Kidney epithelial cell (primary cell): ENCODE results near the gene LRP5. TPM values are rescaled to one million over a fixed set of nuclear protein-coding genes. Genes with fewer than 3 reads are reported as not detected.

ENCODE experiments used
- DNase-seq: peaks from one replicate; pipeline ENCODE4 v3.0.0-alpha.2; 2010; ENCODE audit warnings: low read depth
- H3K27me3 ChIP-seq: 2 replicates; pipeline ENCODE4 v1.6.0; 2011; ENCODE audit warnings: low read length; ENCODE audit not compliant: control insufficient read depth, insufficient read depth
- H3K36me3 ChIP-seq: 2 replicates; pipeline ENCODE4 v1.5.1; 2011; ENCODE audit warnings: low read length; ENCODE audit not compliant: control insufficient read depth, insufficient read depth
- H3K4me3 ChIP-seq: 2 replicates; pipeline ENCODE4 v1.5.1; 2011; ENCODE audit warnings: low read depth, mild to moderate bottlenecking, control low read depth, low read length
- total RNA-seq: library from RNA; depleted of rRNA; stranded (reverse); fragments of >200 nt; gene quantifications from 2 replicates; pipeline ENCODE4 v1.2.3, GENCODE V29; 2015
- TF ChIP-seq, protein P1 (sequence below): IDR thresholded peaks from 2 replicates; pipeline ENCODE4 v1.5.1; 2011; ENCODE audit warnings: mild to moderate bottlenecking, moderate library complexity, low read length, control low read depth, inconsistent platforms; ENCODE audit not compliant: insufficient read depth, poor library complexity, severe bottlenecking

LRP5 gene
- total RNA-seq, 1 donor from 2014 or later = 31.6 TPM

DNA sequence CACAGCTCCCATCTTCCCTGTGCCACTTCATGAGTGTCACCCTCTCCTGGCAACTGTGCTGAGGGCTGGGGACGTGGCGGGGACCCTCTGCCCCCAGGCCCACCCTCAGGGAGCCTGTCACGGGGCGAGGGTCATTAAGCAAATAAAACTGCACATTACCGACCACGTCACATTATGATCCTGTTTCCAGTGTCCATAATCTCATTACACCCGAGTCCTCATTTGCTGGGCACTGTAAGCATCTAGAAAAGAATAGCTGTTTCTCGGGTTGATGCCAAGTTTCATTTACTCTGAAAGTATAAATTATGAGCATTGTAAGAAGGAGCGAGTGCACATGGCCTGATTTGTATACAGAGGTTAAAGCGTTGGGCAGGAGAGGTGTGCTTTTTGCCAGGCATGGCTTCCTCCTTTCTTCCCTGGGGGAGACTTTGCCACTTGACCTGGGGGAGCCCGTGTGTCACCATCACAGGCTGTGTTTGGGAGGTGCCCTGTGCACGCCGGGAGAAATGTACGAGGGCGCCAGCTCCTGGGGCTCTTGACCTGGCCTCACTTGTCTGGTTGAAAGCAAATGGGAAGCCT, 50.5 kb downstream of the LRP5 start:
- TF ChIP-seq, protein P1, sequence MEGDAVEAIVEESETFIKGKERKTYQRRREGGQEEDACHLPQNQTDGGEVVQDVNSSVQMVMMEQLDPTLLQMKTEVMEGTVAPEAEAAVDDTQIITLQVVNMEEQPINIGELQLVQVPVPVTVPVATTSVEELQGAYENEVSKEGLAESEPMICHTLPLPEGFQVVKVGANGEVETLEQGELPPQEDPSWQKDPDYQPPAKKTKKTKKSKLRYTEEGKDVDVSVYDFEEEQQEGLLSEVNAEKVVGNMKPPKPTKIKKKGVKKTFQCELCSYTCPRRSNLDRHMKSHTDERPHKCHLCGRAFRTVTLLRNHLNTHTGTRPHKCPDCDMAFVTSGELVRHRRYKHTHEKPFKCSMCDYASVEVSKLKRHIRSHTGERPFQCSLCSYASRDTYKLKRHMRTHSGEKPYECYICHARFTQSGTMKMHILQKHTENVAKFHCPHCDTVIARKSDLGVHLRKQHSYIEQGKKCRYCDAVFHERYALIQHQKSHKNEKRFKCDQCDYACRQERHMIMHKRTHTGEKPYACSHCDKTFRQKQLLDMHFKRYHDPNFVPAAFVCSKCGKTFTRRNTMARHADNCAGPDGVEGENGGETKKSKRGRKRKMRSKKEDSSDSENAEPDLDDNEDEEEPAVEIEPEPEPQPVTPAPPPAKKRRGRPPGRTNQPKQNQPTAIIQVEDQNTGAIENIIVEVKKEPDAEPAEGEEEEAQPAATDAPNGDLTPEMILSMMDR = no peak
- Histone ChIP-seq H3K27me3 (no peaks in the 10 kb centered on the region), H3K4me3 (no peak overlapping the region), H3K36me3 (peaks cover 2% of the 10 kb centered on the region)
- DNase-seq = no peak

DNA sequence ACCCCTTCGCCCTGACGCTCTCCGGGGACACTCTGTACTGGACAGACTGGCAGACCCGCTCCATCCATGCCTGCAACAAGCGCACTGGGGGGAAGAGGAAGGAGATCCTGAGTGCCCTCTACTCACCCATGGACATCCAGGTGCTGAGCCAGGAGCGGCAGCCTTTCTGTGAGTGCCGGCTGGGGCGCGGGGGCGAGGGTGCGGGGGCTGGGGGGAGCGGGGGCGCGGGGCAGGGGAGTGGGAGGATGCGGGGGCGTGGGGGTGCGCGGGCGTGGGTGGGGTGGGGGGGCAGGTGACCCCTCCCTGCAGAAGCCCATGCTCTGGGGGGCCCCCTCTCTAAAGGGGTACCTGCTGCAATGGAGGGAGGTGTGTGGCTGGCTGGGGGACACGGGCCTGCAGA, 51.4 kb downstream of the LRP5 start:
- no peak overlapping the region for H3K4me3 ChIP-seq
- TF ChIP-seq, protein P1 = no peak
- no peak for DNase-seq
- H3K36me3 ChIP-seq = peaks cover 2% of the 10 kb centered on the region
- no peaks in the 10 kb centered on the region for H3K27me3 ChIP-seq

DNA sequence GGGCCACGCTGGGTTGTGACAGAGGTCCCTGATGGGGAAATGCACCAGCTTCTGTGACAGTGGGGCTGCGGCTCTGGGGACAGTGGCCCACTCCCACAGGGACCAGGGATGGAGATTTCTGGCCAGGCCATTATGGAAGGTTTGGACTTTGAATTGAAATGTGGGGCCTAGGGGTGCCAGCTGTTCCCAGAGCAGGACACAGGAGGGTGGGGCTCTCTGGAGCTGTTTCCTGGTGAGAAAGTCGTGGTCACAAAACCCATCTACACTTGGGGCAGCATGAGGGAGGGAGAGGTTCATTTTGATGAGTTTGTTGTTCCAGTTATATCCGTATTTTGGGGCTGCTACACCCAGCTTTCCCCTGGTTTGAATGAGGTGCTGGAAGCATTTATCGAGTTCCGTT, 52.2 kb downstream of the LRP5 start:
- no peak overlapping the region for H3K4me3 ChIP-seq

DNA sequence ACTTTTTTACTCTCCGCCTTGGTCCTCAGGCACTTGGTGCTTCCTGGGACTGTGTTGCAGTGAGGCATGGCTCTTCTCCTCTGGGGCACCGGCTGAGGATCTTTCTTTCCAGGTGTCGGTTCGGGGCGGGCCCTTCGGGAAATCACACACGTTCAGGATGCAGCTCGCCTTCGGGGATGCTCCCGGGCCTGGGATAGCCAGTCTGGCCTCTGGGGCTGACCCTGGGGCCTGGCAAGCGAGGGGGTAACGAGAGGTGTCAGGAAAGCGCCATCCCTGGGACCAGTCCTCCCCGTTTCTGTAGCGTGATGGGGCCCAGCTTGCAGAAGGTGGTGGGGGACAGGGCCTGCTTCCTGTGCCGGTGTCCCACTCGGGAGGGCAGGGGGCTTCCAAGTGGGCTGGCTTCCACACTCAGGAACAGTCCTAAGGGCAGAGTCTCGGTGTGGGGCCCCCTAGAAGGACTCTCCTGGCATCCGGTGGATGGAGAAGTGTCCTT, 53.6 kb downstream of the LRP5 start:
- DNase-seq = no peak
- TF ChIP-seq, protein P1 = no peak
- Histone ChIP-seq H3K4me3 (no peak overlapping the region), H3K36me3 (no peaks in the 10 kb centered on the region), H3K27me3 (no peaks in the 10 kb centered on the region)

More for the DNA sequence above, 52.2 kb downstream of the LRP5 start:
- H3K27me3 ChIP-seq = no peaks in the 10 kb centered on the region
- TF ChIP-seq, protein P1 = no peak
- H3K36me3 ChIP-seq = no peaks in the 10 kb centered on the region
- DNase-seq = no peak

DNA sequence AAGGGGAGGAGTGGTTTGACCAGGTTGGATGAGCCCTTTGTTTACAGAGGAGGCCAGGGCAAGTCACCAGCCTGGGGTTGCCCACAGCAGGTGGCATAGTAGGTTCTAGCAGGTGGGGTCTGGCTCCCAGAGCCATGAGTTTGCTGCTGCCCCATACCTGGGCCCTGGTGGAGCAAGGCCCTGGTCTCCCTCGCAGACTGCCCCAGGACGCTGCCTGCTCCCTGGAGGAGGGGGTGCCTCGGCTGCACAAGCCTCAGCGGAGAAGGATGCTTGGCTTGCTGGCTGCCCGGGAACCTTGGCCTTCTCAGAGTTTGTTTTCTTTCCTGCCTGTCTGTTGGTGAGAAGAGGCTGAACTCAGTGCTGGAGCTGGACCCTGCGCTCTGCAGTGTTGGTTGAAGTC, 54.9 kb downstream of the LRP5 start:
- no peak overlapping the region for H3K4me3 ChIP-seq
- no peak for DNase-seq
- TF ChIP-seq, protein P1 = no peak
- no peaks in the 10 kb centered on the region for H3K36me3 ChIP-seq
- no peaks in the 10 kb centered on the region for H3K27me3 ChIP-seq

DNA sequence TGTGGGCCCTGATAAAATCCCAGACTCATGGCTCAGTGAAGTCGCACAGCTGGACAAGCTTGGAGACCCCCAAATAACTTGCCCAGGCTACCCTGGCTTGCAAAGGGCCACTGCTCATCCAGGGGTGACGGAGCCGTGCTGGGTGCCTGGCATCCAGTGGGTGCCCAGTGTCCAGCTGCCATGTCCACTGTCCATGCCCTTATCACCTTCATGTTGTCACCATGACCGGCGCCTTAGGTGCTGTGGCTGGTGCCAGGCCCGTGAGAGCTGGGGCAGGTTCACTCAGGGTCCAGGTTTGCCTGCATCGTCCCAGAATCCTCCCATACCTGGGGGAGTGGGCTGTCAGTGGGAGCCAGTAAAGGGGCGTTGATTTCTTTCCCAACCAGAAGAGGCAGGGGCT, 57.4 kb downstream of the LRP5 start:
- no peaks in the 10 kb centered on the region for H3K27me3 ChIP-seq
- no peak for DNase-seq
- no peak overlapping the region for H3K4me3 ChIP-seq
- no peaks in the 10 kb centered on the region for H3K36me3 ChIP-seq
- TF ChIP-seq, protein P1 = no peak
